CD4-positive, alpha-beta T cell treated with Interleukin-4 for 1 hour (primary cell): ENCODE results near the gene GIPR.
"Not testable (repeated sequence)": the region's sequence is repeated elsewhere in the genome, so short reads cannot be mapped to it uniquely, and the experiment has no call there.

Experiments
- DNase-seq, 2 donors: peaks; one replicate each; pipeline ENCODE4 v3.0.0-alpha.2; 2020 to 2022

GIPR gene

GRCh38 chr19:45645631-45646344 lies 22.2 kb upstream of the GIPR start:
- peak; percentile 85 to 91 for DNase-seq

- DNase-seq = no peak
Measured at GRCh38 chr19:45646345-45646698, 21.7 kb upstream of the GIPR start.

GRCh38 chr19:45650722-45651121 lies 17.3 kb upstream of the GIPR start:
- DNase-seq = no peak

GRCh38 chr19:45653634-45654033 lies 14.4 kb upstream of the GIPR start:
- DNase-seq = no peak

- DNase-seq = no peak
Measured at GRCh38 chr19:45655073-45655472, 12.9 kb upstream of the GIPR start.

- DNase-seq = no peak
Measured at GRCh38 chr19:45657520-45658167, 10.4 kb upstream of the GIPR start.

- DNase-seq = no peak
Measured at GRCh38 chr19:45659096-45659729, 8.8 kb upstream of the GIPR start.

- no peak for DNase-seq
Measured at GRCh38 chr19:45660636-45661035, 7.4 kb upstream of the GIPR start.

- DNase-seq = no peak
Measured at GRCh38 chr19:45663800-45664199, 4.2 kb upstream of the GIPR start.

GRCh38 chr19:45664575-45664974 lies 3.4 kb upstream of the GIPR start:
- no peak for DNase-seq

- peak in 1 of 2 donors; percentile 27 for DNase-seq
Measured at GRCh38 chr19:45668342-45668871, 386 bp downstream of the GIPR start.

GRCh38 chr19:45670670-45671453 lies 2.8 kb downstream of the GIPR start:
- peak; percentile 57 to 63 for DNase-seq

GRCh38 chr19:45674946-45675345 lies 6.9 kb downstream of the GIPR start:
- no peak for DNase-seq

GRCh38 chr19:45676851-45677263 lies 8.8 kb downstream of the GIPR start:
- peak; percentile 35 to 54 for DNase-seq

- peak; percentile 87 for DNase-seq
Measured at GRCh38 chr19:45677351-45678230, 9.6 kb downstream of the GIPR start.

GRCh38 chr19:45681391-45682015 lies 13.5 kb downstream of the GIPR start:
- peak; percentile 89 to 90 for DNase-seq

GRCh38 chr19:45682117-45682516 lies 14.1 kb downstream of the GIPR start:
- no peak for DNase-seq

GRCh38 chr19:45682908-45683307 lies 14.9 kb downstream of the GIPR start:
- DNase-seq = no peak

GRCh38 chr19:45685045-45685444 lies 17.0 kb downstream of the GIPR start:
- DNase-seq = not testable (repeated sequence)

- DNase-seq = no peak
Measured at GRCh38 chr19:45687599-45687998, 19.6 kb downstream of the GIPR start.

- peak; percentile 93 to 94 for DNase-seq
Measured at GRCh38 chr19:45691516-45692186, 23.6 kb downstream of the GIPR start, which contains the start of gene SNRPD2. Gene SNRPD2 (minus strand): TSS chr19:45691953. CDS start chr19:45691888, 65 bp downstream.
